HepG2 (cell line): ENCODE measurements around the gene DLG2. TPM values are rescaled to one million over a fixed set of nuclear protein-coding genes. Genes with fewer than 3 reads are reported as not detected.

Experiments used
- ATAC-seq: fragments of 200-7000 bp; cut with Tn5 transposase; 3 replicates; pipeline ENCODE4 v1.9.1; 2020; ENCODE audit warnings: mild to moderate bottlenecking, moderate library complexity
- BruUV-seq: library from RNA; stranded (reverse); fragments of 400-500 nt; replicated peaks from 2 replicates; lab custom pipeline; 2021; lab: Mats Ljungman, UMichigan
- CTCF ChIA-PET: fragments of 300-600 bp; formaldehyde crosslinking; extraction: SDS; loops from one replicate; lab custom pipeline; 2021; ENCODE audit warnings: low total read pairs, inconsistent platforms, low intra/inter-chr PET ratio; lab: Yijun Ruan, JAX
- POLR2A ChIA-PET: fragments of 350-600 bp; sonication (Branson Sonifier 250); formaldehyde crosslinking; loops from one replicate; lab custom pipeline; 2020; ENCODE audit warnings: antibody characterized with exemption, inconsistent platforms; lab: Yijun Ruan, JAX
- DNase-seq: peaks from one replicate; pipeline ENCODE4 v3.0.0-alpha.2; 2015; ENCODE audit warnings: low spot score
- FAIRE-seq: peaks from 3 replicates; lab custom pipeline; 2011; peaks lifted over from hg19 to GRCh38; lab: Jason Lieb, UNC
- H2AFZ ChIP-seq: one replicate; pipeline ENCODE4 v1.6.1; 2011; ENCODE audit warnings: low read length, inconsistent platforms
- H3K27ac ChIP-seq: fragments of 300-600 bp; 3 replicates; pipeline ENCODE4 v1.8.0; 2011; ENCODE audit warnings: mixed run types, mild to moderate bottlenecking, mixed read lengths, low read length, inconsistent platforms; ENCODE audit not compliant: insufficient read depth; ENCODE audit errors: extremely low read length
- H3K27me3 ChIP-seq, 2 experiments: fragments of 200-600 bp in 1 of 2; 2 replicates in 1 of 2; 3 replicates in 1 of 2; pipeline versions ENCODE4 v1.6.0 to v1.8.0; 2011; ENCODE audit warnings: low read length in 2 of 2, mild to moderate bottlenecking in 2 of 2, moderate library complexity in 2 of 2, inconsistent platforms in 1 of 2; ENCODE audit not compliant: insufficient read depth in 2 of 2, control insufficient read depth in 1 of 2
- H3K36me3 ChIP-seq, 2 experiments: fragments of 200-600 bp in 1 of 2; replicated peaks in 1 of 2; 2 replicates in 1 of 2; 3 replicates in 1 of 2; pipeline versions ENCODE4 v1.5.1 to v1.8.0; 2011; ENCODE audit warnings: low read length in 2 of 2, inconsistent platforms in 1 of 2; ENCODE audit not compliant: insufficient read depth in 2 of 2, control insufficient read depth in 1 of 2
- H3K4me1 ChIP-seq: 2 replicates; pipeline ENCODE4 v1.5.1; 2012; ENCODE audit warnings: low read length, inconsistent platforms; ENCODE audit not compliant: insufficient read depth
- H3K4me2 ChIP-seq: 2 replicates; pipeline ENCODE4 v1.6.0; 2011; ENCODE audit warnings: low read depth, low read length, inconsistent platforms
- H3K4me3 ChIP-seq, 3 experiments: fragments of 200-600 bp in 1 of 3; sonication (generic), shearing (Covaris generic) in 1 of 3; replicated peaks in 1 of 3; 2 replicates each; pipeline ENCODE4 v1.5.1; 2011 to 2016; ENCODE audit warnings: low read length in 3 of 3, inconsistent platforms in 2 of 3, low read depth in 2 of 3, mild to moderate bottlenecking in 2 of 3, control low read depth in 1 of 3, mixed read lengths in 1 of 3; ENCODE audit not compliant: insufficient read depth in 1 of 3
- H3K79me2 ChIP-seq: one replicate; pipeline ENCODE4 v1.6.1; 2011; ENCODE audit warnings: low read length, inconsistent platforms; ENCODE audit not compliant: insufficient read depth
- H3K9ac ChIP-seq: 2 replicates; pipeline ENCODE4 v1.6.0; 2011; ENCODE audit warnings: mild to moderate bottlenecking, low read depth, low read length, inconsistent platforms; ENCODE audit not compliant: insufficient read depth
- H3K9me3 ChIP-seq: 2 replicates; pipeline ENCODE4 v1.5.1; 2012; ENCODE audit warnings: mild to moderate bottlenecking, low read length
- H4K20me1 ChIP-seq: 2 replicates; pipeline ENCODE4 v1.6.0; 2011; ENCODE audit warnings: inconsistent platforms, mild to moderate bottlenecking, low read length, moderate library complexity; ENCODE audit not compliant: insufficient read depth
- MEIS2 ChIP-seq: sonication (generic); formaldehyde crosslinking; IDR thresholded peaks from 2 replicates; pipeline ENCODE4 v1.9.0; 2021; ENCODE audit warnings: mild to moderate bottlenecking, missing genetic modification reagents
- SAFB2 ChIP-seq: sonication (generic); formaldehyde crosslinking; IDR thresholded peaks from 2 replicates; pipeline ENCODE4 v1.5.1; 2020; ENCODE audit warnings: missing genetic modification reagents, low read depth, mild to moderate bottlenecking, borderline replicate concordance
- TGIF2 ChIP-seq: IDR thresholded peaks from 2 replicates; pipeline ENCODE4 v1.6.1; 2016; ENCODE audit warnings: control low read depth, missing compliant biosample characterization
- WGBS: methylation state at CpG from one replicate; pipeline ENCODE4 v1.1.6; 2017; ENCODE audit warnings: low lambda C conversion rate; 5-methylcytosine and 5-hydroxymethylcytosine counted together
- in situ Hi-C: cut with HindIII; loops from 2 replicates; pipeline ENCODE4 v1.10.0; 2017; ENCODE audit warnings: low pct_unique_long_range_greater_than_20kb; ENCODE audit not compliant: extremely low pct_ligation_motif_present
- intact Hi-C: fragments of 100-400 bp; cut with micrococcal nuclease; formaldehyde crosslinking; loops from one replicate; pipeline ENCODE4 v1.10.0; 2022; ENCODE audit not compliant: unreplicated experiment
- polyA plus RNA-seq, 8 experiments: library from polyadenylated mRNA; depleted of rRNA in 3 of 8; stranded (reverse) in 7 of 8; unstranded in 1 of 8; fragments of >200 nt; fragmentation: Illumina TruSeq in 4 of 8; extraction: Trizol in 4 of 8; gene quantifications; 2 replicates each; pipeline versions ENCODE4 v1.2.1 to v1.2.3, GENCODE V29; 2011 to 2016; ENCODE audit warnings: low read depth in 4 of 8, missing spikeins in 1 of 8, mixed read lengths in 1 of 8; ENCODE audit not compliant: insufficient read depth in 1 of 8
- total RNA-seq, 5 experiments: library from RNA; depleted of rRNA; stranded (reverse); fragments of >200 nt; fragmentation: Illumina TruSeq; extraction: Trizol; gene quantifications; 2 replicates each; pipeline ENCODE4 v1.2.3, GENCODE V29; 2016; ENCODE audit warnings: low read depth in 1 of 5
- TF ChIP-seq, protein P1 (sequence below): sonication (generic); formaldehyde crosslinking; IDR thresholded peaks from 2 replicates; pipeline ENCODE4 v1.4.0; 2020; ENCODE audit warnings: mild to moderate bottlenecking, low read depth, missing genetic modification reagents
- TF ChIP-seq, protein P2 (sequence below): sonication (generic); formaldehyde crosslinking; IDR thresholded peaks from 2 replicates; pipeline ENCODE4 v1.8.1; 2023; ENCODE audit warnings: mild to moderate bottlenecking, missing genetic modification reagents, borderline replicate concordance
- TF ChIP-seq, protein P3 (sequence below): sonication (generic); formaldehyde crosslinking; IDR thresholded peaks from 2 replicates; pipeline ENCODE4 v1.5.1; 2020; ENCODE audit warnings: mild to moderate bottlenecking, missing genetic modification reagents, borderline replicate concordance

Gene DLG2
- total and polyA plus RNA-seq, 2 of the 13 experiments (the other 11 are each of a cell fraction or from before 2014, with no cell fraction given) = 0.46 to 1.0 TPM

DNA sequence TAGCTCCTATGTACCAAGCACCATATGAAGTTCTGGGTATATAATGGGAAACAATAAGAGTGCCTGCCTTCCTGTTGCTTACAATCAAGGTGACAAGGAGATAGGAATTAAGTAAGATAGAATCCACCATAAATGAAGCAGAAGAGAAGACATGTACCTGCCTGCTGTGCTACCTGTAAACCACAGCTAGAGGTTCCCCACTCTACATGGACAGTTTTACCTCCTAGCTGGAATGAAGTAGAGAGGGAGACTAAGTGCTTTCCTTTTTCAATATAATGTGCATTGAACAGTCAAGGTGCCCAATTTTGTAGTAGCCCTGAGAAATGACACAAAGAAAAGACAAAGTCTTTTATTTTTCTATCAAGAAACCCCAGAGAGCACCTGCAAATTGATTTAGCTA is 984.6 kb downstream of the DLG2 start (continued):
- TF ChIP-seq MEIS2 (CRISPR knock-in tag) = no peak
- TF ChIP-seq, protein P1, sequence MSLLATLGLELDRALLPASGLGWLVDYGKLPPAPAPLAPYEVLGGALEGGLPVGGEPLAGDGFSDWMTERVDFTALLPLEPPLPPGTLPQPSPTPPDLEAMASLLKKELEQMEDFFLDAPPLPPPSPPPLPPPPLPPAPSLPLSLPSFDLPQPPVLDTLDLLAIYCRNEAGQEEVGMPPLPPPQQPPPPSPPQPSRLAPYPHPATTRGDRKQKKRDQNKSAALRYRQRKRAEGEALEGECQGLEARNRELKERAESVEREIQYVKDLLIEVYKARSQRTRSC (CRISPR knock-in tag) = no peak

DNA sequence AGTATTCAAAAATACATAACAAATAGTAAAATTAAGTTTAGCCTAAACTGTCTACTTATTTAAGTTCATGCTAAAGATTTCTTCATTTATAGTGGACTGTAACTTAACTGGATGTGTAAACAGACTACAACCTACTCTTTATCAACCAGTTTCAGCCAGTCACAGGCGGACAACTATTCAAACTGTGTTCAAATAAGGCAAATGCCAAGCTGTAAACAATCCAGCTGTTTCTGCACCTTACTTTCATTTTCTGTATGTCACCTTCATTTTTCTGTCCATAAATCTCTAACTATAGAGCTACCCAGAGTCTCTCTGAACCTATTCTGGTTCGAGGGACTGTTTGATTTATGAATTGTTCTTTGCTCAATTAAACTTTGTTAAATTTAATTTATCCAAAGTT is 992.8 kb downstream of the DLG2 start:
- FAIRE-seq (no peak), DNase-seq (no peak), ATAC-seq (no peak)
- no peaks in the 10 kb centered on the region for H4K20me1 ChIP-seq
- in situ Hi-C loops = no loop called here
- no peaks in the 10 kb centered on the region for H3K9me3 ChIP-seq
- no peaks in the 10 kb centered on the region for H3K79me2 ChIP-seq
- no peak overlapping the region for H2AFZ ChIP-seq
- no peak overlapping the region for H3K4me3 ChIP-seq
- no peaks in the 10 kb centered on the region for H3K4me1 ChIP-seq
- ChIA-PET CTCF (no interaction called here), POLR2A (no interaction called here)
- no peak overlapping the region for H3K27ac ChIP-seq
- WGBS = 15% methylated on average over 2 of the region's 2 CpGs
- no TSS peak for BruUV-seq
- H3K27me3 ChIP-seq = no peaks in the 10 kb centered on the region
- intact Hi-C loops = no loop called here
- no peak overlapping the region for H3K9ac ChIP-seq
- no peak for TF ChIP-seq SAFB2 (CRISPR knock-in tag)
- no peak for TF ChIP-seq TGIF2
- TF ChIP-seq, protein P2, sequence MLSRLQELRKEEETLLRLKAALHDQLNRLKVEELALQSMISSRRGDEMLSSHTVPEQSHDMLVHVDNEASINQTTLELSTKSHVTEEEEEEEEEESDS = no peak
- TF ChIP-seq, protein P3, sequence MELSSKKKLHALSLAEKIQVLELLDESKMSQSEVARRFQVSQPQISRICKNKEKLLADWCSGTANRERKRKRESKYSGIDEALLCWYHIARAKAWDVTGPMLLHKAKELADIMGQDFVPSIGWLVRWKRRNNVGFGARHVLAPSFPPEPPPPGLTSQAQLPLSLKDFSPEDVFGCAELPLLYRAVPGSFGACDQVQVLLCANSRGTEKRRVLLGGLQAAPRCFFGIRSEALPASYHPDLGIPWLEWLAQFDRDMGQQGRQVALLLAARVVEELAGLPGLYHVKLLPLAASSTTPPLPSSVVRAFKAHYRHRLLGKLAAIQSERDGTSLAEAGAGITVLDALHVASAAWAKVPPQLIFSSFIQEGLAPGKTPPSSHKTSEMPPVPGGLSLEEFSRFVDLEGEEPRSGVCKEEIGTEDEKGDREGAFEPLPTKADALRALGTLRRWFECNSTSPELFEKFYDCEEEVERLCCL (CRISPR knock-in tag) = no peak
- TF ChIP-seq, all 625 proteins: peak for 0
- Histone ChIP-seq H3K4me2 (no peak overlapping the region), H3K36me3 (no peaks in the 10 kb centered on the region)
